ENCODE data around the gene MAML2.

GRCh38 chr11:96299155-96299888 lies 43.7 kb downstream of the MAML2 start:
- no peak for TF ChIP-seq EZH2 (IDR thresholded peaks at IDR 0.05; ENCODE audit: borderline replicate concordance, low read depth, low read length, severe bottlenecking)
- TF ChIP-seq, protein P1, sequence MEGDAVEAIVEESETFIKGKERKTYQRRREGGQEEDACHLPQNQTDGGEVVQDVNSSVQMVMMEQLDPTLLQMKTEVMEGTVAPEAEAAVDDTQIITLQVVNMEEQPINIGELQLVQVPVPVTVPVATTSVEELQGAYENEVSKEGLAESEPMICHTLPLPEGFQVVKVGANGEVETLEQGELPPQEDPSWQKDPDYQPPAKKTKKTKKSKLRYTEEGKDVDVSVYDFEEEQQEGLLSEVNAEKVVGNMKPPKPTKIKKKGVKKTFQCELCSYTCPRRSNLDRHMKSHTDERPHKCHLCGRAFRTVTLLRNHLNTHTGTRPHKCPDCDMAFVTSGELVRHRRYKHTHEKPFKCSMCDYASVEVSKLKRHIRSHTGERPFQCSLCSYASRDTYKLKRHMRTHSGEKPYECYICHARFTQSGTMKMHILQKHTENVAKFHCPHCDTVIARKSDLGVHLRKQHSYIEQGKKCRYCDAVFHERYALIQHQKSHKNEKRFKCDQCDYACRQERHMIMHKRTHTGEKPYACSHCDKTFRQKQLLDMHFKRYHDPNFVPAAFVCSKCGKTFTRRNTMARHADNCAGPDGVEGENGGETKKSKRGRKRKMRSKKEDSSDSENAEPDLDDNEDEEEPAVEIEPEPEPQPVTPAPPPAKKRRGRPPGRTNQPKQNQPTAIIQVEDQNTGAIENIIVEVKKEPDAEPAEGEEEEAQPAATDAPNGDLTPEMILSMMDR (IDR thresholded peaks at IDR 0.05; ENCODE audit: borderline replicate concordance, extremely low read depth, low read length, poor library complexity, severe bottlenecking), result no peak

Data from DND-41 (cell line).